ENCODE measurements around the gene TCP11.

GRCh38 chr6:35088281-35089215 lies 52.6 kb downstream of the TCP11 start:
- TF ChIP-seq OSR1 (CRISPR knock-in tag; IDR thresholded peaks at IDR 0.05) (no peak), PATZ1 (CRISPR knock-in tag; IDR thresholded peaks at IDR 0.05; ENCODE audit: borderline replicate concordance) (no peak), TSHZ2 (CRISPR knock-in tag; IDR thresholded peaks at IDR 0.05) (no peak), ESRRG (CRISPR knock-in tag; IDR thresholded peaks at IDR 0.05) (no peak), CSDC2 (CRISPR knock-in tag; IDR thresholded peaks at IDR 0.05) (no peak), ZNF8 (CRISPR knock-in tag; IDR thresholded peaks at IDR 0.05) (no peak), ARNTL (CRISPR knock-in tag; IDR thresholded peaks at IDR 0.05; ENCODE audit: borderline replicate concordance, low read depth) (no peak), ZFP3 (CRISPR knock-in tag; IDR thresholded peaks at IDR 0.05) (no peak), CREB5 (CRISPR knock-in tag; IDR thresholded peaks at IDR 0.05; ENCODE audit: low read depth) (no peak), GLIS3 (CRISPR knock-in tag; IDR thresholded peaks at IDR 0.05) (no peak)
